Measurements from ENCODE around the gene OR2B2.

OR2B2 gene

DNA sequence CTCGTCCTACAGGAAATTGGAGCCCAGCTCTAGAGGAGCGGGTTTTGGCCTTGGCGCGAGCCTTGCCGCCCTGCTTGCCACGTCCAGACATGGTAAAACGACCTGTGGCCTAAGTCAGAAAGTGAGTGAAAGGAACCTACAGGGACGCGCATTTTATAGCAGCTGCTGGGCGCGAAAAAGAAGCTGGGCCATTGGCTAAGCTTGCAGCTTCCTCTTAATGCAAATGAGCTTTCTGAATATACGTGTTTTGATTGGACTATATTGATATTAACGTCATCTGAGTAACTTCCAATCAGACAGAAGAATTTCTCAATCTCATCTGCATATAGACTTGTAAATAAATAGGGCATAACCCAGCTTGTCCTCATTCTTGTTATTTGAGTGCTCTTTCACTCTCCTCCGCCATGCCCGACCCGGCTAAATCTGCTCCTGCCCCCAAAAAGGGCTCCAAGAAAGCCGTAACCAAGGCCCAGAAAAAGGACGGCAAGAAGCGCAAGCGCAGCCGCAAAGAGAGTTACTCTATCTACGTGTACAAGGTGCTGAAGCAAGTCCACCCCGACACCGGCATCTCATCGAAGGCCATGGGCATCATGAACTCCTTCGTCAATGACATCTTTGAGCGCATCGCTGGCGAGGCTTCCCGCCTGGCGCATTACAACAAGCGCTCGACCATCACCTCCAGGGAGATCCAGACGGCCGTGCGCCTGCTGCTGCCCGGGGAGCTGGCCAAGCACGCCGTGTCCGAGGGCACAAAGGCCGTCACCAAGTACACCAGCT, 18.9 kb downstream of the OR2B2 start:
- DNase-seq (ENCODE audit: low read depth): peak; percentile 67

GRCh38 chr6:27892649-27893058, 19.5 kb downstream of the OR2B2 start:
- DNase-seq (ENCODE audit: low read depth): no peak

GRCh38 chr6:27891320-27891875, 20.8 kb downstream of the OR2B2 start:
- DNase-seq (ENCODE audit: low read depth): no peak

GRCh38 chr6:27890445-27891319, 21.5 kb downstream of the OR2B2 start:
- DNase-seq (ENCODE audit: low read depth): peak; percentile 50

- no peak for DNase-seq (ENCODE audit: low read depth)
Measured at GRCh38 chr6:27889628-27890444, 22.4 kb downstream of the OR2B2 start.

GRCh38 chr6:27889275-27889627, 22.9 kb downstream of the OR2B2 start:
- no peak for DNase-seq (ENCODE audit: low read depth)

GRCh38 chr6:27888566-27888965, 23.6 kb downstream of the OR2B2 start:
- no peak for DNase-seq (ENCODE audit: low read depth)

GRCh38 chr6:27886073-27886472, 26.1 kb downstream of the OR2B2 start:
- no peak for DNase-seq (ENCODE audit: low read depth)

DNA sequence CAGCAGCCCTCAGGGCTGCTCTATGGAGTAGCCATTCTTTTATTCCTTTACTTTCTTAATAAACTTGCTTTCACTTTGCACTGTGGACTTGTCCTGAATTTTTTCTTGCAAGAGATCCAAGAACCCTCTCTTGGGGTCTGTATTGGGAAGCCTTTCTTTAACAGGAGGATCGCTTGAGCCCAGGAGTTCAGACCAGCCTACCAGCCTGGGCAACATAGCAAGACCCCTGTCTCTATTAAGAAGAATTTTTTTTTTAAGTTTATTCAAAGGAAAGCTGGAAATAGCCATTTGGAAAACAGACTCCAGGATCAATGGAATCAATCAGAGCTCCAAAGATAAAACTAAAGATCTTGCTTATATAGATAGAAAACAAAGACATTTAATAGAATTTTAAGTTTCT, 29.1 kb downstream of the OR2B2 start:
- no peak for DNase-seq (ENCODE audit: low read depth)

DNA sequence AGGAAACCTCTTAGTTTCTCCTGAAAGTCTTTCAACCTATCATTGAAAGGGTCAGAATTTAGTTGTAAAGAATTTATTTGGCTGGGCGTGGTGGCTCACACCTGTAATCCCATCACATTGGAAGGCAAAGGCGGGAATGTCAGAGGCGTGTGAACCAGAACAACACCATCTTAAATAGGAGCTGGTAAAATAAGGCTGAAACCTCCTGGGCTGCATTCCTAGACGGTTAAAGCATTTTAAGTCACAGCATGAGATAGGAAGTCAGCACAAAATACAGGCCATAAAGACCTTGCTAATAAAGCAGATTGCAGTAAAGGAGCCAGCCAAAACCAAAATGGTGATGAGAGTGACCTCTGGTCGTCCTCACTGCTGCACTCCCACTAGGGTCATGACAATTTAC, 29.6 kb downstream of the OR2B2 start:
- no peak for DNase-seq (ENCODE audit: low read depth)

- no peak for DNase-seq (ENCODE audit: low read depth)
Measured at GRCh38 chr6:27879837-27880236, 32.4 kb downstream of the OR2B2 start.

- no peak for DNase-seq (ENCODE audit: low read depth)
Measured at GRCh38 chr6:27874016-27874415, 38.2 kb downstream of the OR2B2 start.

- DNase-seq (ENCODE audit: low read depth): no peak
Measured at GRCh38 chr6:27873021-27873940, 38.9 kb downstream of the OR2B2 start.

- no peak for DNase-seq (ENCODE audit: low read depth)
Measured at GRCh38 chr6:27872642-27873020, 39.6 kb downstream of the OR2B2 start.

DNA sequence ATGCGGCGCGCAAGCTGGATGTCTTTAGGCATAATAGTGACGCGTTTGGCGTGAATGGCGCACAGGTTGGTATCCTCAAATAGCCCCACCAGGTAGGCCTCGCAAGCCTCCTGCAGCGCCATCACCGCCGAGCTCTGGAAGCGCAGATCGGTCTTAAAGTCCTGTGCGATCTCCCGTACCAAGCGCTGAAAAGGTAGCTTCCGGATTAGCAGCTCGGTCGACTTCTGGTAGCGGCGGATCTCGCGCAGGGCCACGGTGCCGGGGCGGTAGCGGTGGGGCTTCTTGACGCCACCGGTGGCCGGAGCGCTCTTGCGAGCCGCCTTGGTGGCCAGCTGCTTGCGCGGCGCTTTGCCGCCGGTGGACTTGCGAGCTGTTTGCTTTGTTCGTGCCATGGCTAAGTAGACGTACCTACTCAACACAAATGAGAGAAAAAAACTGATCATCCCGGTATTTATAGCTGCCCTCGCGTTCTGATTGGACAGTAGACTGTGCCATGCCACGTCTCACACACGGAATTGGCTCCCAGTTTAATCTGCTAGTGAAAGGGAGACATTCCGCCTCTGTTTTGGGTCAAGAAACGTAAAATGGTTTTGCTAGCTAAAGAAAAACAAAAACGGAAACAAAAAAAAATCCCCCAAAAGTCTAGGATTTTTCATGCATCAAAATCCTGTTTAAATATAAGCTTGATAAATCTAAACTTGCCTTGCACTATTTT, 40.1 kb downstream of the OR2B2 start:
- DNase-seq (ENCODE audit: low read depth): peak; percentile 56

DNA sequence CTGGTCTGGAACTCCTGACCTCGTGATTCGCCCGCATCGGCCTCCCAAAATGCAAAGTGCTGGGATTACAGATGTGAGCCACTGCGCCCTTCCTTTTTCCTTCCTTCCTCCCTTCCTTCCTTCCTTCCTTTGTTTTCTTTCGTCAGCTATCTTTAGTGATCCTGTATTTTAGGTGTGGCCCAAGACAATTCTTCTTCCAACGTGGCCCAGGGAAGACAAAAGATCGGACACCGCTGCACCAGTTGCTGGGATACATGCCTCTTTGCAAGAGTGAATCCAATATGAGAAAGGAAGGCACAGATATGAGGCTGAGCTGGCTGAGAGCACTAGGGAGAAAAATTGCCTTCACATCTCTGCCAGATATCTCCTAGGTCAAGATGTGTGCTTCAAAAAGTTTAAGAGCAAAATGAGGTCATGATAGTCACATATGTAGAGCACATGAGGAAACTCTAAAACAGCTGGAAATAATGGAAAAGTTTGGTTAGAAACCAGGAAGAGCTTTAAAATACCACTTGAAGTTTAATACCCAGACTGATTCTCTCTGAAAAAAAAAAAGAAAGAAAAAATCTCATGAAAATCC, 41.8 kb downstream of the OR2B2 start:
- DNase-seq (ENCODE audit: low read depth): no peak

DNA sequence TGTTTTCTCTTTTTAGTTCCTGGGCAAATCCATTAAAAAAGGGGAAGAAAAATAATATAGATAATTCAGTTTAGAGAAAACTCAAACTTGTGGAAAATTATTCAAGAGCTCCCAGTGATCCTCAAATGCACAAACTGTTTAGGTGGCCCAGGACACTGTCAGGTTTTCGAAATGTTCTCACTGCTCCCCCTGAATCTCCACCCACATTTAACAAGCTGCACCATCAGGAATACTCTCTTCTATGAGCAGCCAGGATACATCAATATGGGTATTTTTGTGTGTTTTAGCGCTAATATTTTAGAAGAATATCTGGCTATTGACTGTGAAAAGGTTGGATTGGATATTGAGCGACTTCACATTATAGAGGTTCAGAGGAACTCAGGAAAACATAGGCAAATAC, 43.9 kb downstream of the OR2B2 start:
- no peak for DNase-seq (ENCODE audit: low read depth)

GRCh38 chr6:27867945-27868300, 44.3 kb downstream of the OR2B2 start:
- DNase-seq (ENCODE audit: low read depth): no peak

DNA sequence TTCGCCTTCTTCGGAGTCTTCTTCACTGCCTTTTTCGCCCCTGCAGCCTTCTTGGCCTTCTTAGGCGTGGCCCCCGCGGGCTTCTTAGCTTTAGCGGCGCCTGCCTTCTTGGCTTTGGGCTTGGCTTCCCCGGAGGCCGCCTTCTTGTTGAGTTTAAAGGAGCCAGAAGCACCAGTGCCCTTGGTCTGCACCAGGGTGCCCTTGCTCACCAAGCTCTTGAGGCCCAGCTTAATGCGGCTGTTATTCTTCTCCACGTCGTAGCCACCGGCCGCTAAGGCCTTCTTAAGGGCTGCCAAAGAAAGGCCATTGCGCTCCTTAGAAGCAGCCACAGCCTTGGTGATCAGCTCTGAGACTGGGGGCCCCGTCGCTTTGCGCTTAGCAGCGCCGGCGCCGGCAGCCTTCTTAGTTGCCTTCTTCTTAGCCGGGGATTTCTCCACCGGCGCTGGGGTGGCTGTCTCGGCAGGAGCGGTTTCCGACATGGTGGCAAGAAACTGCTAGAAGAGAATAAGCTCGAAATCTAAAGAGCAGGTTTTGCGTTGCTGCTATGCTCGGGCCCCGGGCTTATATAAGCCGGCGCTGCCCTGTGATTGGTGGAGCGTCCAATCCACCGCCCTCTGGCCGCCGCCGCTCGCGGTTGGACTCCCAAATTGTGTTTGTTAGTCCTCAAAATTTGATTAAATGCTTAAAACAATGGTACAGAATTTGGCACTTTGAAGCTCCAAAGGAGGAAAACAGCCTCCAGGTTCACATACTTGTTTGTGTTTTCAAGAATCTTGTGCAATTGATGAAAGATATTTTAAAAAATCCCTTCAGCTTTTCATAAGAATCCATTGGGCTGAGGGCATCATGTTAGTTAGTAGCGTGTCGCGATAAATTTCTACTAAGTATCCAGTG, 44.9 kb downstream of the OR2B2 start:
- DNase-seq (ENCODE audit: low read depth): peak; percentile 41

Measured in activated T-helper 9 cell treated with anti-CD3 and anti-CD28 coated beads, Interleukin-2, amount 50 U/mL, for 16 hours (primary cell).